ENCODE measurements around the gene RAD1.

DNA sequence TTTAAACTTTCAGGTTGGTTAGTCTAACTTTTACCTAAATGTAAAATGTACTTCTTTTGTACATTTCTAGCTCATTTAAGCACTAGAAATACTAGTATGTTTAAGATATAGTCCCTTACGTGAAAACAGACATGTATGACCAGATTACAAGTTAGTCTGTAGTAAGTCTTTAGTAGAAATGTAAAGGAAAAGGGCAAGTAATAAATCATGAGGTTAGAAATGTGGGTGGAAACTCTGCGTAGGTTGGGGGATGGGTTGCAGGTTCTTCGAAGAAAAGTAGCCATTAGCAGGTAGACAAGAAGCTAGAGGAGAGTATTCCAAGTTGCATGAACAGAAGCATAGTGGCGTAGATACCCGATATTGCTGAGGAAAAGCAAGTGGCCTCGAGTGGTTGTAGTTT is 22.9 kb downstream of the RAD1 start:
- TF ChIP-seq CTCF (IDR thresholded peaks at IDR 0.05; ENCODE audit: low read length) (no peak), EZH2 (IDR thresholded peaks at IDR 0.05; ENCODE audit: borderline replicate concordance, low read length) (no peak)

All from OCI-LY1 (cell line).